Left ventricle myocardium inferior (tissue), 1 donor: ENCODE data around the gene RBMS3. TPM values are rescaled to one million over a fixed set of nuclear protein-coding genes. Genes with fewer than 3 reads are reported as not detected.

Source experiments
- DNase-seq: peaks from one replicate; pipeline ENCODE4 v3.0.0-alpha.2; 2020
- H3K27ac ChIP-seq: fragments of 200-600 bp; replicated peaks from 2 replicates; pipeline ENCODE4 v1.8.0; 2021
- H3K27me3 ChIP-seq: fragments of 200-600 bp; 2 replicates; pipeline ENCODE4 v1.8.0; 2021; ENCODE audit warnings: low read depth
- H3K36me3 ChIP-seq: fragments of 200-600 bp; 2 replicates; pipeline ENCODE4 v1.8.0; 2021
- H3K4me1 ChIP-seq: fragments of 200-600 bp; 2 replicates; pipeline ENCODE4 v1.8.0; 2021
- H3K4me3 ChIP-seq: fragments of 200-600 bp; 2 replicates; pipeline ENCODE4 v1.8.0; 2021; ENCODE audit warnings: mild to moderate bottlenecking, moderate library complexity
- H3K9me3 ChIP-seq: fragments of 200-600 bp; replicated peaks from 2 replicates; pipeline ENCODE4 v1.8.0; 2021
- intact Hi-C: fragments of 100-400 bp; cut with micrococcal nuclease; formaldehyde crosslinking; loops from one replicate; pipeline ENCODE4 v1.11.0; 2022
- total RNA-seq: library from RNA; stranded (reverse); fragmentation: NEBNext Ultra II Directional; extraction: Animal tissue kit (Norgen Biotek cat#: 25700); gene quantifications from one replicate; pipeline ENCODE4 v1.2.1, GENCODE V29; 2021
- TF ChIP-seq, protein P1 (sequence below): fragments of 200-600 bp; IDR thresholded peaks from 2 replicates; pipeline ENCODE4 v1.8.0; 2021; ENCODE audit warnings: antibody characterized with exemption, mild to moderate bottlenecking, borderline replicate concordance
- donor health status: DM: no; HTN: yes; CAD: no; lungs with severe emphysema.

The RBMS3 gene
- total RNA-seq, 1 donor from 2014 or later, result 25.3 TPM

DNA sequence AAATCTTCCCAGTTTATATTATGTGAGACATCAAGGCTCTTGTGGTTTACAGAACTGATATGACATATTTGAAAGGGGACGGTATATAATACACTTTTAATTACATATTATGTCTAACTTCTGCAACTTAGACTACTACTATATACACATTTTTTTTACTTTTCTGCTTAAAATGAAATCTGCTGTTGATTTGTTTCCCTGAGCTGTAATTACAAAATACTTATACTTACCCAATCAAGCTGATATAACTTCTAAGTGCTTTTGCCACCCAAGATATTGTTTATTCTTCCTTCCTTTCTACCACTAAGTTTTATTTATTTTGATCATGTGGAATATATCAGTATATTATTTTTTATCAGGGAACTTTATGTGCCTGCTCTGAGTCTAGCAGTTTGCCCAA lies 671.6 kb downstream of the RBMS3 start:
- Histone ChIP-seq H3K27me3 (no peaks in the 10 kb centered on the region), H3K4me1 (peaks cover 26% of the 10 kb centered on the region), H3K27ac (no peak overlapping the region), H3K9me3 (no peaks in the 10 kb centered on the region), H3K4me3 (no peak overlapping the region), H3K36me3 (no peaks in the 10 kb centered on the region)
- intact Hi-C loops, result no loop called here
- no peak for DNase-seq
- TF ChIP-seq, protein P1, sequence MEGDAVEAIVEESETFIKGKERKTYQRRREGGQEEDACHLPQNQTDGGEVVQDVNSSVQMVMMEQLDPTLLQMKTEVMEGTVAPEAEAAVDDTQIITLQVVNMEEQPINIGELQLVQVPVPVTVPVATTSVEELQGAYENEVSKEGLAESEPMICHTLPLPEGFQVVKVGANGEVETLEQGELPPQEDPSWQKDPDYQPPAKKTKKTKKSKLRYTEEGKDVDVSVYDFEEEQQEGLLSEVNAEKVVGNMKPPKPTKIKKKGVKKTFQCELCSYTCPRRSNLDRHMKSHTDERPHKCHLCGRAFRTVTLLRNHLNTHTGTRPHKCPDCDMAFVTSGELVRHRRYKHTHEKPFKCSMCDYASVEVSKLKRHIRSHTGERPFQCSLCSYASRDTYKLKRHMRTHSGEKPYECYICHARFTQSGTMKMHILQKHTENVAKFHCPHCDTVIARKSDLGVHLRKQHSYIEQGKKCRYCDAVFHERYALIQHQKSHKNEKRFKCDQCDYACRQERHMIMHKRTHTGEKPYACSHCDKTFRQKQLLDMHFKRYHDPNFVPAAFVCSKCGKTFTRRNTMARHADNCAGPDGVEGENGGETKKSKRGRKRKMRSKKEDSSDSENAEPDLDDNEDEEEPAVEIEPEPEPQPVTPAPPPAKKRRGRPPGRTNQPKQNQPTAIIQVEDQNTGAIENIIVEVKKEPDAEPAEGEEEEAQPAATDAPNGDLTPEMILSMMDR, result no peak

DNA sequence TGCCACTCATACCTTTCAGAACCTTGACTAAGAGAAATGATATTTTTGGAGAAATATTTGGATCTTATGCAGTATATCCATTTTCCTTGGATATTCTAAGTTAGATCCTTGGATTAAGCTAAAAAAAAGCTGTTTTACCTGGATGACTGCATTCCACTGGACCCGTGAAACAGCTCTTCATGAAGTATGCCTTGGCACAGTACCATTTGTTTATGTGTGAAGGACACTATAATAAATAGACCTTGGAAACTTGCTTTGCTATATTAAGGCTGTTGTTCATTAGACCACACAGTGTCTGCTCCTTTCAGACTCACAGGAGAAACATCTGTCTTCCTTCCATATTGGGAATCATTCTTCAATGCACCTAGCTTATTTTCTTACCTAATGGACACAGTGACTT lies 674.5 kb downstream of the RBMS3 start:
- DNase-seq, result no peak
- Histone ChIP-seq H3K9me3 (no peaks in the 10 kb centered on the region), H3K4me3 (no peak overlapping the region), H3K27me3 (no peaks in the 10 kb centered on the region), H3K4me1 (peaks cover 6% of the 10 kb centered on the region), H3K27ac (no peak overlapping the region), H3K36me3 (peaks cover 15% of the 10 kb centered on the region)
- TF ChIP-seq, protein P1, result no peak
- intact Hi-C loops, result no loop called here

DNA sequence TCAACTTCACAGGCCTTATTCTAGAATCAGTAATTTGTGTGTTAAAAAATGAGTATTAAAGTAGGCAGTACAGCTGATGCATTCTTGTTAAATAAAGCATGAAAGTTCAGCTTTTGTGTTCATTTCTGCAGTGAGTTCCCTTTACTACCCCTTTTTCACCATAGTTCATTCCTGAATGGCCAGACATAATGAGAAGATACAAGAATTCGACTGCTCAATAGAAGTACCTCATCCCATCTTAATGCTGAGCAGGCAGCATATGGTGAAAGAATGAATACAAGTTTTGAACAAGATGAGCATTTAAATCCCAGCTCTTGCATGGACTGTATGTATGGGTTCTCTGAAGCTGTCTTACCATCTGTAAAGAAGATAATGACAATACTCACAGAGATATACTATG lies 677.9 kb downstream of the RBMS3 start:
- intact Hi-C loops, result no loop called here
- Histone ChIP-seq H3K27me3 (no peaks in the 10 kb centered on the region), H3K4me1 (no peaks in the 10 kb centered on the region), H3K9me3 (no peaks in the 10 kb centered on the region), H3K36me3 (peaks cover 19% of the 10 kb centered on the region), H3K27ac (no peak overlapping the region), H3K4me3 (no peak overlapping the region)
- DNase-seq, result no peak
- TF ChIP-seq, protein P1, result no peak

DNA sequence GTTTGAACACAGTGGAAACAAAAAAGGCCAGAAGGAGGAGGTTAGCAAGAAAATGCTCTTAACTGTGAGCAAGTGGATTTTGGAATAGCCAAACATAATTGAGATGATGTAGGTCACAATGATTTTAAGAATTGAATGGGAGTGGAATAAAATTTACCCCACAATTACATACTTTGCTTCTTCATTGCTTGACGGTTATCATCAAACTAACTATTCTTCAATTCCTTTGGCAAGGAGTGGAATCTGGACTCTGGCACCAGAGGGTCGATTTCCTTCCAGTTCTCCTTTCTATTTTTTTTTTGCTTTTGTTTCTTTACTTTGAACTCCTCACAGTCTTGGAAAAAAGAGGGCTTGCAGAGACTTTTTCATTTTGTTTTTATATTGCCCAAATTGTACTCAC lies 691.0 kb downstream of the RBMS3 start:
- TF ChIP-seq, protein P1, result no peak
- H3K4me3 ChIP-seq, result no peak overlapping the region
- no peak for DNase-seq
- H3K27ac ChIP-seq, result peak overlapping the region; percentile 24
- H3K4me1 ChIP-seq, result peaks cover 12% of the 10 kb centered on the region
- H3K9me3 ChIP-seq, result peaks cover 3% of the 10 kb centered on the region
- no peaks in the 10 kb centered on the region for H3K27me3 ChIP-seq
- intact Hi-C loops, result no loop called here
- H3K36me3 ChIP-seq, result no peaks in the 10 kb centered on the region

DNA sequence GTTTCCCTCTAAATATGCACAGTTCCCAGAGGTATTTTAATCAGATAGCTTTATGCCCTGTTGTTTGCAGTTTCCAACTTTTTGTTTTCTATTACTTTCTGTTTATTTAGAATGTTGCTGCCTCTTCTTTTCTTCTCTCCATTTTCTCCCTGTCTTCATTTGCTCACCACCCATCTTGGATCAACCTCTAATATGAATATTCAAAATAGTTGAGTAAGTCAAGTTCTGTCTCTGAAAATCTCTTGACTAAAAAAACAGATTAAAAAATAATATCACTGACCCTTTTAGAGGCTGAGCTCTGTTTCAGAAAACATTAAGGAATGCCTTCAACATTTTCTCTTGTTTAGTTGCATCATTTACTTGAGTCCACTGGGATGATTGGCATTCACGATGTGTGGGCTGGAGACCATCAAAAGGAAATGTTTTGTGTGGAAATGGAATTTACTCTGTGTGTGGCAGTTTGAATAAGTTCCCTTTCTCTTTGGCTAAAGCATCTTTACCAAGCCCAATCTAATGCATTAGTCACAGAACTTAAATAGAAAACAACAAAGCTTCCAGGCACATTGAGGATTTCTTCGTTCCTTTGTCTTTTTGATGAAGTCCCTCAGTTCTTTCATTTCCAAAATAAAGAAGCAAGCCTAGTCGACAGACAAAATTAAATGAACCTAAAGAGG lies 691.6 kb downstream of the RBMS3 start:
- no peaks in the 10 kb centered on the region for H3K36me3 ChIP-seq
- peak overlapping the region; percentile 24 for H3K27ac ChIP-seq
- intact Hi-C loops, result no loop called here
- H3K27me3 ChIP-seq, result no peaks in the 10 kb centered on the region
- peaks cover 3% of the 10 kb centered on the region for H3K9me3 ChIP-seq
- no peak for DNase-seq
- peaks cover 18% of the 10 kb centered on the region for H3K4me1 ChIP-seq
- TF ChIP-seq, protein P1, result no peak
- no peak overlapping the region for H3K4me3 ChIP-seq
